Muscle layer of colon (tissue), 2 donors: Measurements from ENCODE around the gene HOXA3.

ENCODE experiments used
- H3K27ac ChIP-seq: one replicate; pipeline ENCODE4 v1.7.0; 2013; ENCODE audit warnings: low read depth, mild to moderate bottlenecking, low read length, moderate library complexity
- H3K27me3 ChIP-seq, 2 donors: one replicate each; pipeline ENCODE4 v1.7.0; 2013; ENCODE audit warnings: low read length in 2 of 2, mild to moderate bottlenecking in 2 of 2; ENCODE audit not compliant: insufficient read depth in 2 of 2, control insufficient read depth in 1 of 2
- H3K36me3 ChIP-seq: one replicate; pipeline ENCODE4 v1.7.0; 2013; ENCODE audit warnings: mild to moderate bottlenecking, low read length; ENCODE audit not compliant: insufficient read depth
- H3K4me1 ChIP-seq: one replicate; pipeline ENCODE4 v1.7.0; 2013; ENCODE audit warnings: mild to moderate bottlenecking, low read length; ENCODE audit not compliant: insufficient read depth
- H3K4me3 ChIP-seq, 2 donors: one replicate each; pipeline ENCODE4 v1.7.0; 2013; ENCODE audit warnings: low read length in 2 of 2, low read depth in 1 of 2, mild to moderate bottlenecking in 1 of 2, moderate library complexity in 1 of 2
- H3K9ac ChIP-seq: one replicate; pipeline ENCODE4 v1.7.0; 2013; ENCODE audit warnings: low read length
- H3K9me3 ChIP-seq: one replicate; pipeline ENCODE4 v1.7.0; 2013; ENCODE audit warnings: mild to moderate bottlenecking, low read length
- donor health status: abdominal sarcoma.
- donor health status: Adenocarcinoma of cecum.

The HOXA3 gene

GRCh38 chr7:27194686-27195379 lies 42.5 kb upstream of the HOXA3 start:
- peaks cover 15% of the 10 kb centered on the region for H3K4me1 ChIP-seq
- H3K4me3 ChIP-seq, result peak overlapping the region; percentile 9 to 92
- H3K36me3 ChIP-seq, result no peaks in the 10 kb centered on the region
- H3K27me3 ChIP-seq, result peaks cover 12 to 23% of the 10 kb centered on the region in 2 donors
- H3K27ac ChIP-seq, result peak overlapping the region; percentile 97
- H3K9ac ChIP-seq, result peak overlapping the region; percentile 94
- H3K9me3 ChIP-seq, result no peaks in the 10 kb centered on the region

GRCh38 chr7:27194002-27194352 lies 41.6 kb upstream of the HOXA3 start:
- Histone ChIP-seq H3K9ac (peak overlapping the region; percentile 94), H3K9me3 (no peaks in the 10 kb centered on the region), H3K4me1 (peaks cover 20% of the 10 kb centered on the region), H3K27me3 (peaks cover 12 to 20% of the 10 kb centered on the region in 2 donors), H3K4me3 (peak overlapping the region; percentile 75 to 92), H3K36me3 (no peaks in the 10 kb centered on the region), H3K27ac (peak overlapping the region; percentile 97)

- Histone ChIP-seq H3K9ac (peak overlapping the region; percentile 94), H3K4me1 (peaks cover 20% of the 10 kb centered on the region), H3K27ac (peak overlapping the region; percentile 97), H3K36me3 (no peaks in the 10 kb centered on the region), H3K9me3 (no peaks in the 10 kb centered on the region), H3K27me3 (peaks cover 13 to 15% of the 10 kb centered on the region in 2 donors), H3K4me3 (peak overlapping the region; percentile 75 to 92)
Measured at GRCh38 chr7:27193335-27194001, 41.1 kb upstream of the HOXA3 start.

GRCh38 chr7:27192546-27193334 lies 40.4 kb upstream of the HOXA3 start:
- peak overlapping the region; percentile 75 to 92 for H3K4me3 ChIP-seq
- peak overlapping the region; percentile 97 for H3K27ac ChIP-seq
- peaks cover 20% of the 10 kb centered on the region for H3K4me1 ChIP-seq
- no peaks in the 10 kb centered on the region for H3K9me3 ChIP-seq
- no peaks in the 10 kb centered on the region for H3K36me3 ChIP-seq
- H3K27me3 ChIP-seq, result peaks cover 9 to 12% of the 10 kb centered on the region in 2 donors
- H3K9ac ChIP-seq, result peak overlapping the region; percentile 94

GRCh38 chr7:27191833-27192545 lies 39.6 kb upstream of the HOXA3 start:
- peak overlapping the region; percentile 75 to 92 for H3K4me3 ChIP-seq
- H3K9ac ChIP-seq, result peak overlapping the region; percentile 94
- H3K27me3 ChIP-seq, result peaks cover 5 to 12% of the 10 kb centered on the region in 2 donors
- H3K36me3 ChIP-seq, result no peaks in the 10 kb centered on the region
- no peaks in the 10 kb centered on the region for H3K9me3 ChIP-seq
- peaks cover 22% of the 10 kb centered on the region for H3K4me1 ChIP-seq
- H3K27ac ChIP-seq, result peak overlapping the region; percentile 97

- Histone ChIP-seq H3K9ac (peak overlapping the region; percentile 94), H3K4me3 (peak overlapping the region; percentile 75 to 92), H3K9me3 (no peaks in the 10 kb centered on the region), H3K27ac (peak overlapping the region; percentile 97), H3K27me3 (peaks cover 5 to 12% of the 10 kb centered on the region in 2 donors), H3K4me1 (peaks cover 26% of the 10 kb centered on the region), H3K36me3 (no peaks in the 10 kb centered on the region)
Measured at GRCh38 chr7:27191161-27191731, 38.9 kb upstream of the HOXA3 start.

- Histone ChIP-seq H3K9me3 (no peaks in the 10 kb centered on the region), H3K27me3 (peaks cover 5 to 12% of the 10 kb centered on the region in 2 donors), H3K9ac (peak overlapping the region; percentile 94), H3K4me1 (peaks cover 26% of the 10 kb centered on the region), H3K36me3 (no peaks in the 10 kb centered on the region), H3K27ac (peak overlapping the region; percentile 97), H3K4me3 (peak overlapping the region; percentile 75 to 92)
Measured at GRCh38 chr7:27189997-27190748, 37.8 kb upstream of the HOXA3 start.

- H3K27me3 ChIP-seq, result peaks cover 5 to 12% of the 10 kb centered on the region in 2 donors
- peak overlapping the region; percentile 66 to 92 for H3K4me3 ChIP-seq
- no peaks in the 10 kb centered on the region for H3K36me3 ChIP-seq
- no peaks in the 10 kb centered on the region for H3K9me3 ChIP-seq
- peaks cover 26% of the 10 kb centered on the region for H3K4me1 ChIP-seq
- peak overlapping the region; percentile 94 for H3K9ac ChIP-seq
- H3K27ac ChIP-seq, result peak overlapping the region; percentile 97
Measured at GRCh38 chr7:27189295-27189996, 37.1 kb upstream of the HOXA3 start.

GRCh38 chr7:27188386-27189294 lies 36.3 kb upstream of the HOXA3 start:
- Histone ChIP-seq H3K36me3 (no peaks in the 10 kb centered on the region), H3K9ac (peak overlapping the region; percentile 98), H3K9me3 (no peaks in the 10 kb centered on the region), H3K4me1 (peaks cover 26% of the 10 kb centered on the region), H3K27ac (peak overlapping the region; percentile 97), H3K27me3 (peaks cover 5 to 12% of the 10 kb centered on the region in 2 donors), H3K4me3 (peak overlapping the region; percentile 66 to 92)
